CD4-positive, alpha-beta memory T cell (primary cell): ENCODE data around the gene ZNF14. TPM values are rescaled to one million over a fixed set of nuclear protein-coding genes. Genes with fewer than 3 reads are reported as not detected.
"Not testable (repeated sequence)": the region's sequence is repeated elsewhere in the genome, so short reads cannot be mapped to it uniquely, and the experiment has no call there.

Experiments
- CTCF ChIA-PET: fragments of 350-600 bp; sonication (Branson Sonifier 250); formaldehyde crosslinking; loops from one replicate; lab custom pipeline; 2021; ENCODE audit warnings: inconsistent platforms; ENCODE audit not compliant: partially characterized antibody; lab: Charles Lee
- POLR2A ChIA-PET: fragments of 350-600 bp; sonication (Branson Sonifier 250); formaldehyde crosslinking; loops from one replicate; lab custom pipeline; 2021; ENCODE audit not compliant: partially characterized antibody; lab: Charles Lee
- DNase-seq, 5 donors: peaks; one replicate each; pipeline versions ENCODE4 v3.0.0 to v3.0.0-alpha.2; 2020 to 2022; ENCODE audit warnings: mixed read lengths in 1 of 5
- H3K27ac ChIP-seq: one replicate; pipeline ENCODE4 v1.7.0; 2013; ENCODE audit warnings: low read depth, low read length
- H3K27me3 ChIP-seq: 2 replicates; pipeline ENCODE4 v1.7.0; 2013; ENCODE audit warnings: mild to moderate bottlenecking, low read length, moderate library complexity; ENCODE audit not compliant: insufficient read depth
- H3K36me3 ChIP-seq: 2 replicates; pipeline ENCODE4 v1.7.0; 2013; ENCODE audit warnings: mild to moderate bottlenecking, low read length, moderate library complexity; ENCODE audit not compliant: insufficient read depth
- H3K4me1 ChIP-seq: 2 replicates; pipeline ENCODE4 v1.7.0; 2013; ENCODE audit warnings: mild to moderate bottlenecking, low read length, moderate library complexity; ENCODE audit not compliant: insufficient read depth
- H3K4me3 ChIP-seq, 2 donors: one replicate each; pipeline ENCODE4 v1.7.0; 2013; ENCODE audit warnings: low read length in 2 of 2, mild to moderate bottlenecking in 1 of 2
- H3K9me3 ChIP-seq, 2 donors: one replicate each; pipeline ENCODE4 v1.7.0; 2013; ENCODE audit warnings: low read length in 2 of 2, control low read depth in 1 of 2; ENCODE audit not compliant: control insufficient read depth in 1 of 2
- H3K27ac Mint-ChIP-seq, 7 donors: one replicate each; pipeline ENCODE4 v1.8.0; 2020 to 2021; ENCODE audit warnings: mixed read lengths in 7 of 7, mild to moderate bottlenecking in 6 of 7, inconsistent platforms in 3 of 7, moderate library complexity in 3 of 7
- H3K27me3 Mint-ChIP-seq, 2 donors: one replicate each; pipeline ENCODE4 v1.8.0; 2020 to 2021; ENCODE audit warnings: mixed read lengths in 2 of 2
- H3K36me3 Mint-ChIP-seq, 2 donors: one replicate each; pipeline ENCODE4 v1.8.0; 2020 to 2021; ENCODE audit warnings: mixed read lengths in 2 of 2, inconsistent platforms in 1 of 2, mild to moderate bottlenecking in 1 of 2
- H3K4me1 Mint-ChIP-seq, 4 donors: one replicate each; pipeline ENCODE4 v1.8.0; 2020 to 2021; ENCODE audit warnings: mixed read lengths in 4 of 4, mild to moderate bottlenecking in 1 of 4
- H3K4me3 Mint-ChIP-seq, 8 donors: one replicate each; pipeline ENCODE4 v1.8.0; 2020 to 2021; ENCODE audit warnings: mixed read lengths in 8 of 8, mild to moderate bottlenecking in 7 of 8, moderate library complexity in 6 of 8, inconsistent platforms in 3 of 8
- H3K9me3 Mint-ChIP-seq, 8 donors: one replicate each; pipeline ENCODE4 v1.8.0; 2020 to 2021; ENCODE audit warnings: mixed read lengths in 8 of 8, mild to moderate bottlenecking in 5 of 8, inconsistent platforms in 3 of 8, moderate library complexity in 1 of 8
- intact Hi-C: fragments of 100-400 bp; cut with micrococcal nuclease; formaldehyde crosslinking; loops from one replicate; pipeline ENCODE4 v1.15.1; 2023
- polyA plus RNA-seq, 2 donors: library from polyadenylated mRNA; unstranded; fragments of 300-500 nt; fragmentation: Illumina TruSeq; gene quantifications; one replicate each; pipeline ENCODE4 v1.2.3, GENCODE V29; 2021
- total RNA-seq, 2 experiments: library from RNA; stranded (reverse); gene quantifications; one replicate each; pipeline ENCODE4 v1.2.3, GENCODE V29; 2021

ZNF14 gene
- total and polyA plus RNA-seq, 4 experiments from 2014 or later = 13.9 to 32.2 (median 26.9) TPM

DNA sequence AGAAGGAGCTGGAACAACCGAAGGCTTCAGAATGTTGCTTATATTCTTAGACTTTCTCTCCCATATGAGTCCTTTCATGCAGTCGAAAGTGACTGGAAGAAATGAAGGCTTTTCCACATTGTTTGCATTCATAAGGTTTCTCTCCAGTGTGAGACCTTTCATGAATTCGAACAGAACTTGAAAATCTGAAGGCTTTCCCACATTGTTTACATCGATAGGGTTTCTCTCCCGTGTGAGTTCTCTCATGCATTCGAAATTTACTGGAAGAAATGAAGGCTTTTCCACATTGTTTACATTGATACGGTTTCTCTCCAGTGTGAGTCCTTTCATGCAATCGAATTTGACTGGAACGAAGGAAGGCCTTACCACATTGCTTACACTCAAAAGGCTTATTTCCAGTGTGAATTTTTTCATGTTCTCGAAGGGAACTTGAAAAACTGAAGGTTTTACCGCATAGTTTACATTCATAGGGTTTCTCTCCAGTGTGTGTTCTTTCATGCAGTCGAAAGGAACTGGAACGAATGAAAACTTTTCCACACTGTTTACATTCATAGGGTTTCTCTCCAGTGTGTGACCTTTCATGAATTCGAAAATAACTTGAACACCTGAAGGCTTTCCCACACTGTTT lies 21.5 kb downstream of the ZNF14 start:
- Histone ChIP-seq H3K4me3 (peak overlapping the region; percentile 2 to 4), H3K9me3 (peaks cover 34 to 86% of the 10 kb centered on the region in 2 donors), H3K27me3 (no peaks in the 10 kb centered on the region), H3K36me3 (peaks cover 42% of the 10 kb centered on the region), H3K27ac (no peak overlapping the region), H3K4me1 (no peaks in the 10 kb centered on the region)
- ChIA-PET CTCF (no interaction called here), POLR2A (interaction anchor here (0.8 to 1.0 kb wide), 2 partner anchors 9 to 42 kb away, joined by 3 to 4 read pairs; no protein-coding TSS in a partner anchor)
- Mint-ChIP-seq H3K27me3 (no peaks in the 10 kb centered on the region), H3K4me1 (peaks cover 0 to 3% (median 0%) of the 10 kb centered on the region in 4 donors), H3K27ac (no peak overlapping the region), H3K9me3 (peaks cover 0 to 100% (median 89%) of the 10 kb centered on the region in 8 donors), H3K36me3 (peaks cover 56 to 70% of the 10 kb centered on the region in 2 donors), H3K4me3 (no peak overlapping the region)
- DNase-seq = no peak
- intact Hi-C loops = no loop called here

- Histone ChIP-seq H3K9me3 (peaks cover 34 to 79% of the 10 kb centered on the region in 2 donors), H3K4me1 (no peaks in the 10 kb centered on the region), H3K36me3 (peaks cover 38% of the 10 kb centered on the region), H3K27ac (no peak overlapping the region), H3K4me3 (peak overlapping the region; percentile 4 to 10), H3K27me3 (no peaks in the 10 kb centered on the region)
- Mint-ChIP-seq H3K4me1 (peaks cover 0 to 3% (median 0%) of the 10 kb centered on the region in 4 donors), H3K9me3 (peaks cover 0 to 100% (median 89%) of the 10 kb centered on the region in 8 donors), H3K27ac (no peak overlapping the region), H3K36me3 (peaks cover 53 to 68% of the 10 kb centered on the region in 2 donors), H3K4me3 (peak overlapping the region in 1 of 8 donors; percentile 49), H3K27me3 (no peaks in the 10 kb centered on the region)
- intact Hi-C loops = no loop called here
- POLR2A ChIA-PET = interaction anchor here (0.8 to 1.0 kb wide), 2 partner anchors 10 to 41 kb away, joined by 3 to 4 read pairs; no protein-coding TSS in a partner anchor
- no peak for DNase-seq
- CTCF ChIA-PET = interaction anchor here (1.6 kb wide), 1 partner anchor 22 kb away, joined by 3 read pairs; the partner anchor contains the start of gene ZNF14
Measured at GRCh38 chr19:19710506-19710905, 22.4 kb downstream of the ZNF14 start.

- H3K36me3 Mint-ChIP-seq = peaks cover 38 to 48% of the 10 kb centered on the region in 2 donors
- CTCF ChIA-PET = no interaction called here
- intact Hi-C loops = no loop called here
- Histone ChIP-seq H3K36me3 (no peaks in the 10 kb centered on the region), H3K4me1 (no peaks in the 10 kb centered on the region), H3K27me3 (no peaks in the 10 kb centered on the region), H3K27ac (no peak overlapping the region), H3K4me3 (no peak overlapping the region), H3K9me3 (peaks cover 16 to 43% of the 10 kb centered on the region in 2 donors)
- no peaks in the 10 kb centered on the region for H3K27me3 Mint-ChIP-seq
- DNase-seq = no peak
- no peak overlapping the region for H3K4me3 Mint-ChIP-seq
- H3K9me3 Mint-ChIP-seq = peaks cover 0 to 92% (median 78%) of the 10 kb centered on the region in 8 donors
- H3K27ac Mint-ChIP-seq = no peak overlapping the region
- H3K4me1 Mint-ChIP-seq = peaks cover 0 to 3% (median 0%) of the 10 kb centered on the region in 4 donors
- POLR2A ChIA-PET = interaction anchor here (0.8 to 1.2 kb wide), 3 partner anchors 27 to 37 kb away, joined by 3 to 7 read pairs (median 4); partner anchors contain the start of gene ZNF101
Measured at GRCh38 chr19:19704836-19705235, 28.1 kb downstream of the ZNF14 start.

DNA sequence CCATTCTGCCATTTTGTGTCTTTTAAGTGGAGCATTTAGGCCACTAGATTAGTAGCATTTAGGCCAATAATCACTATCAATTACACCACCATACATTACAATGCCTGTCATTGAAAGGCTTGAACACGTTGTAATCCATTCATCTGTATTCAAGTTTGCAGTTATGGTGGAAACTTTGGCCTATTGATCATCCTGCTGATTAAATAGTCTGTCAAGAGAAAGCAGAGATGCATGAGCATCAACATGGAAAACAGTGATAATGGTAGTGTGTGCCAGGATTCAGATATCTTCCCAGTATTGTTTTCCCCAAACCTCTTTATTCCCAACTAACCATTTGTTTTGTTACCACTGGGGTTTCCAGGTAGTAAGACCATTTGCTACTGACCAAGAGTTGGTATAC lies 32.4 kb downstream of the ZNF14 start:
- H3K27ac Mint-ChIP-seq, H3K4me3 ChIP-seq, H3K27me3 Mint-ChIP-seq, DNase-seq, intact Hi-C loops, H3K4me3 Mint-ChIP-seq, H3K27ac ChIP-seq, H3K4me1 Mint-ChIP-seq, H3K36me3 ChIP-seq, CTCF ChIA-PET, H3K27me3 ChIP-seq, H3K4me1 ChIP-seq: not testable (repeated sequence)
- POLR2A ChIA-PET = interaction anchor here (0.9 kb wide), 1 partner anchor 121 kb away, joined by 3 read pairs; the partner anchor contains the start of gene ZNF506
- Mint-ChIP-seq H3K36me3 (peaks cover 24 to 30% of the 10 kb centered on the region in 2 donors), H3K9me3 (peaks cover 0 to 58% (median 45%) of the 10 kb centered on the region in 8 donors)
- H3K9me3 ChIP-seq = peaks cover 0 to 11% of the 10 kb centered on the region in 2 donors

GRCh38 chr19:19697589-19697988 lies 35.3 kb downstream of the ZNF14 start:
- H3K27ac ChIP-seq = no peak overlapping the region
- H3K27me3 Mint-ChIP-seq = no peaks in the 10 kb centered on the region
- POLR2A ChIA-PET = interaction anchor here (1.2 kb wide), 1 partner anchor 28 kb away, joined by 3 read pairs; no protein-coding TSS in a partner anchor
- H3K9me3 ChIP-seq = no peaks in the 10 kb centered on the region
- no peaks in the 10 kb centered on the region for H3K4me1 ChIP-seq
- no peak overlapping the region for H3K4me3 Mint-ChIP-seq
- peaks cover 0 to 2% (median 0%) of the 10 kb centered on the region in 4 donors for H3K4me1 Mint-ChIP-seq
- H3K36me3 Mint-ChIP-seq = peaks cover 11% of the 10 kb centered on the region in 2 donors
- DNase-seq = no peak
- no peaks in the 10 kb centered on the region for H3K36me3 ChIP-seq
- H3K4me3 ChIP-seq = no peak overlapping the region
- peak overlapping the region in 1 of 7 donors; percentile 8 for H3K27ac Mint-ChIP-seq
- peaks cover 0 to 37% (median 23%) of the 10 kb centered on the region in 8 donors for H3K9me3 Mint-ChIP-seq
- intact Hi-C loops = no loop called here
- CTCF ChIA-PET = no interaction called here
- no peaks in the 10 kb centered on the region for H3K27me3 ChIP-seq

GRCh38 chr19:19696386-19696785 lies 36.5 kb downstream of the ZNF14 start:
- no peak overlapping the region for H3K4me3 Mint-ChIP-seq
- no peak overlapping the region for H3K27ac Mint-ChIP-seq
- Histone ChIP-seq H3K4me3 (no peak overlapping the region), H3K9me3 (no peaks in the 10 kb centered on the region), H3K4me1 (no peaks in the 10 kb centered on the region), H3K36me3 (no peaks in the 10 kb centered on the region), H3K27me3 (no peaks in the 10 kb centered on the region), H3K27ac (no peak overlapping the region)
- H3K4me1 Mint-ChIP-seq = peaks cover 0 to 2% (median 0%) of the 10 kb centered on the region in 4 donors
- peaks cover 0 to 31% (median 19%) of the 10 kb centered on the region in 8 donors for H3K9me3 Mint-ChIP-seq
- peaks cover 11% of the 10 kb centered on the region in 2 donors for H3K36me3 Mint-ChIP-seq
- no peaks in the 10 kb centered on the region for H3K27me3 Mint-ChIP-seq
- DNase-seq = no peak
- intact Hi-C loops = no loop called here
- CTCF ChIA-PET = no interaction called here
- POLR2A ChIA-PET = interaction anchor here (1.2 kb wide), 1 partner anchor 24 kb away, joined by 3 read pairs; no protein-coding TSS in a partner anchor

DNA sequence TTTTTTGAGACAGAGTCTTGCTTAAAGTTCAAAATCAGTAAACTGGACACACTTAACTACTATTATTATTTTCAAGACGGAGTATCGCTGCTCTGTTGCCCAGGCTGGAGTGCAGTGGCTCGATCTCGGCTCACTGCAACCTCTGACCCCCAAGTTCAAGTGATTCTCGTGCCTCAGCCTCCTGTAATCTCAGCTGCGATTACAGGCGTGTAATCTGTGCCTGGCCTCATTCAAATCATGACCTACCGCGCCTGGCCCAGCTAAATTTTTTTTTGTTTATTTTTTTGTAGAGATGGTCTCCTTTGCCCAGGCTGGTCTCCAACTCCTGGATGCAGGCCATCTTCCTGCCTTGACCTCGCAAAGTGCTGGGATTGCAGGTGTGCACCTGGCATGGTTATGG lies 41.2 kb downstream of the ZNF14 start:
- H3K36me3 ChIP-seq = no peaks in the 10 kb centered on the region
- intact Hi-C loops = no loop called here
- Mint-ChIP-seq H3K27me3 (no peaks in the 10 kb centered on the region), H3K36me3 (peaks cover 5 to 9% of the 10 kb centered on the region in 2 donors), H3K9me3 (peaks cover 0 to 17% (median 6%) of the 10 kb centered on the region in 8 donors), H3K27ac (no peak overlapping the region), H3K4me1 (peaks cover 0 to 2% (median 0%) of the 10 kb centered on the region in 4 donors), H3K4me3 (no peak overlapping the region)
- H3K4me1 ChIP-seq = no peaks in the 10 kb centered on the region
- CTCF ChIA-PET = no interaction called here
- H3K27me3 ChIP-seq = no peaks in the 10 kb centered on the region
- no peak overlapping the region for H3K27ac ChIP-seq
- DNase-seq = no peak
- H3K4me3 ChIP-seq = no peak overlapping the region
- H3K9me3 ChIP-seq = no peaks in the 10 kb centered on the region
- POLR2A ChIA-PET = interaction anchor here (1.0 to 1.5 kb wide), 2 partner anchors 24 to 27 kb away, joined by 3 to 5 read pairs; no protein-coding TSS in a partner anchor
